Prostate gland (tissue), 2 donors: ENCODE data around the gene NRARP. TPM values are rescaled to one million over a fixed set of nuclear protein-coding genes. Genes with fewer than 3 reads are reported as not detected.

Experiments used
- DNase-seq: peaks from one replicate; pipeline ENCODE4 v3.0.0-alpha.2; 2019; ENCODE audit warnings: low spot score
- H3K27ac ChIP-seq, 2 donors: fragments of 200-600 bp; sonication (generic); 2 replicates each; pipeline ENCODE4 v1.5.1; 2017 to 2019
- H3K27me3 ChIP-seq: fragments of 200-600 bp; sonication (generic); replicated peaks from 2 replicates; pipeline ENCODE4 v1.5.1; 2019; ENCODE audit not compliant: insufficient read depth
- H3K36me3 ChIP-seq, 2 donors: fragments of 200-600 bp; sonication (generic); 1 replicate in 1 of 2; 2 replicates in 1 of 2; pipeline versions ENCODE4 v1.5.1 to v1.8.1; 2017 to 2019
- H3K4me1 ChIP-seq: fragments of 200-600 bp; sonication (generic); replicated peaks from 2 replicates; pipeline ENCODE4 v1.5.1; 2019
- H3K4me3 ChIP-seq, 2 donors: fragments of 200-600 bp; sonication (generic); 2 replicates each; pipeline ENCODE4 v1.5.1; 2017 to 2019
- H3K9me3 ChIP-seq: fragments of 200-600 bp; sonication (generic); 2 replicates; pipeline ENCODE4 v1.5.1; 2017
- CTCF ChIP-seq, 4 experiments: fragments of 200-600 bp in 2 of 4; fragments of 450-650 bp in 2 of 4; sonication (generic) in 2 of 4; IDR thresholded peaks; 1 replicate in 3 of 4; 2 replicates in 1 of 4; pipeline ENCODE4 v1.5.1; 2016 to 2019; ENCODE audit warnings: antibody characterized with exemption in 4 of 4, mild to moderate bottlenecking in 2 of 4, moderate library complexity in 2 of 4
- POLR2A ChIP-seq: fragments of 450-650 bp; IDR thresholded peaks from one replicate; pipeline ENCODE4 v1.6.1; 2016; ENCODE audit warnings: antibody characterized with exemption, mild to moderate bottlenecking
- POLR2AphosphoS5 ChIP-seq: sonication (generic); formaldehyde crosslinking; IDR thresholded peaks from one replicate; pipeline ENCODE4 v1.6.1; 2017; ENCODE audit warnings: antibody characterized with exemption
- WGBS: methylation state at CpG from one replicate; pipeline ENCODE4 v1.1.5; 2018; 5-methylcytosine and 5-hydroxymethylcytosine counted together
- intact Hi-C: fragments of 100-400 bp; cut with DNase I; formaldehyde crosslinking; loops from one replicate; pipeline ENCODE4 v1.14.2; 2022
- total RNA-seq, 2 donors: library from RNA; depleted of rRNA; stranded (reverse); fragments of >200 nt; gene quantifications; one replicate each; pipeline ENCODE4 v1.1.0, GENCODE V29; 2016

NRARP gene
- total RNA-seq, 2 donors from 2014 or later = 22.4 to 24.3 TPM

GRCh38 chr9:137296670-137297664, 5.1 kb downstream of the NRARP start:
- H3K4me1 ChIP-seq = peaks cover 12% of the 10 kb centered on the region
- intact Hi-C loops = loop anchor here (10.0 kb wide), 2 partner anchors 108 to 228 kb away; no protein-coding TSS in a partner anchor
- TF ChIP-seq CTCF (IDR thresholded peaks at IDR 0.05) (no peak), POLR2AphosphoS5 (peak; percentile 16)
- no peaks in the 10 kb centered on the region for H3K9me3 ChIP-seq
- 70% methylated on average over 24 of the region's 24 CpGs for WGBS
- DNase-seq = no peak
- H3K27me3 ChIP-seq = no peaks in the 10 kb centered on the region
- no peak overlapping the region for H3K4me3 ChIP-seq
- no peaks in the 10 kb centered on the region for H3K36me3 ChIP-seq
- peak overlapping the region; percentile 30 to 94 for H3K27ac ChIP-seq

GRCh38 chr9:137295849-137296669, 6.0 kb downstream of the NRARP start:
- peak overlapping the region; percentile 31 to 51 for H3K4me3 ChIP-seq
- H3K9me3 ChIP-seq = no peaks in the 10 kb centered on the region
- no peak for DNase-seq
- TF ChIP-seq POLR2AphosphoS5 (no peak), POLR2A (no peak), CTCF (IDR thresholded peaks at IDR 0.05) (no peak)
- no peaks in the 10 kb centered on the region for H3K27me3 ChIP-seq
- H3K27ac ChIP-seq = peak overlapping the region; percentile 30 to 94
- no peaks in the 10 kb centered on the region for H3K36me3 ChIP-seq
- peaks cover 12% of the 10 kb centered on the region for H3K4me1 ChIP-seq
- whole genome bisulfite sequencing = 28% methylated on average over 46 of the region's 78 CpGs
- intact Hi-C loops = loop anchor here (10.0 kb wide), 2 partner anchors 109 to 229 kb away; no protein-coding TSS in a partner anchor

GRCh38 chr9:137295238-137295811, 6.7 kb downstream of the NRARP start:
- intact Hi-C loops = loop anchor here (10.0 kb wide), 2 partner anchors 109 to 229 kb away; no protein-coding TSS in a partner anchor
- DNase-seq = no peak
- 3% methylated on average over 22 of the region's 76 CpGs for WGBS
- H3K27me3 ChIP-seq = no peaks in the 10 kb centered on the region
- TF ChIP-seq POLR2A (no peak), CTCF (IDR thresholded peaks at IDR 0.05) (peak; percentile 42 to 93 (median 68))
- H3K4me3 ChIP-seq = peak overlapping the region; percentile 31 to 51
- peak overlapping the region; percentile 72 to 94 for H3K27ac ChIP-seq
- H3K9me3 ChIP-seq = no peaks in the 10 kb centered on the region
- H3K4me1 ChIP-seq = peaks cover 12% of the 10 kb centered on the region
- H3K36me3 ChIP-seq = no peaks in the 10 kb centered on the region

GRCh38 chr9:137294681-137295237, 7.3 kb downstream of the NRARP start:
- Histone ChIP-seq H3K4me1 (peaks cover 12% of the 10 kb centered on the region), H3K9me3 (no peaks in the 10 kb centered on the region), H3K36me3 (no peaks in the 10 kb centered on the region), H3K4me3 (peak overlapping the region in 1 of 2 donors; percentile 31), H3K27ac (peak overlapping the region; percentile 72 to 94), H3K27me3 (no peaks in the 10 kb centered on the region)
- intact Hi-C loops = loop anchor here (10.0 kb wide), 2 partner anchors 110 to 230 kb away; no protein-coding TSS in a partner anchor
- 23% methylated on average over 35 of the region's 35 CpGs for whole genome bisulfite sequencing
- DNase-seq = no peak
- TF ChIP-seq POLR2A (no peak), CTCF (IDR thresholded peaks at IDR 0.05) (peak in 1 of 4 experiments; percentile 16)
